ENCODE measurements around the gene NPFF. TPM values are rescaled to one million over a fixed set of nuclear protein-coding genes. Genes with fewer than 3 reads are reported as not detected.

Gene NPFF
- total RNA-seq, 1 donor from 2014 or later = not detected

GRCh38 chr12:53497461-53497860 is 9.8 kb downstream of the NPFF start:
- H3K36me3 ChIP-seq (ENCODE audit: control insufficient read depth, insufficient read depth, low read length) = no peaks in the 10 kb centered on the region
- DNase-seq (ENCODE audit: low read depth) = no peak
- H3K27me3 ChIP-seq (ENCODE audit: control insufficient read depth, insufficient read depth, low read length) = no peaks in the 10 kb centered on the region
- TF ChIP-seq CTCF (IDR thresholded peaks at IDR 0.05; ENCODE audit: insufficient read depth, low read length, poor library complexity, severe bottlenecking) = no peak
- no peak overlapping the region for H3K4me3 ChIP-seq (ENCODE audit: low read depth, low read length)

- no peak for TF ChIP-seq CTCF (IDR thresholded peaks at IDR 0.05; ENCODE audit: insufficient read depth, low read length, poor library complexity, severe bottlenecking)
- H3K36me3 ChIP-seq (ENCODE audit: control insufficient read depth, insufficient read depth, low read length) = no peaks in the 10 kb centered on the region
- no peak for DNase-seq (ENCODE audit: low read depth)
- H3K27me3 ChIP-seq (ENCODE audit: control insufficient read depth, insufficient read depth, low read length) = no peaks in the 10 kb centered on the region
- no peak overlapping the region for H3K4me3 ChIP-seq (ENCODE audit: low read depth, low read length)
Observed at GRCh38 chr12:53496752-53497032, 10.6 kb downstream of the NPFF start.

GRCh38 chr12:53495903-53496751 is 11.2 kb downstream of the NPFF start:
- DNase-seq (ENCODE audit: low read depth) = no peak
- Histone ChIP-seq H3K36me3 (ENCODE audit: control insufficient read depth, insufficient read depth, low read length) (no peaks in the 10 kb centered on the region), H3K4me3 (ENCODE audit: low read depth, low read length) (no peak overlapping the region), H3K27me3 (ENCODE audit: control insufficient read depth, insufficient read depth, low read length) (no peaks in the 10 kb centered on the region)
- no peak for TF ChIP-seq CTCF (IDR thresholded peaks at IDR 0.05; ENCODE audit: insufficient read depth, low read length, poor library complexity, severe bottlenecking)

GRCh38 chr12:53493610-53494391 is 13.5 kb downstream of the NPFF start:
- no peak for DNase-seq (ENCODE audit: low read depth)
- TF ChIP-seq CTCF (IDR thresholded peaks at IDR 0.05; ENCODE audit: insufficient read depth, low read length, poor library complexity, severe bottlenecking) = no peak

GRCh38 chr12:53492830-53493609 is 14.3 kb downstream of the NPFF start:
- Histone ChIP-seq H3K36me3 (ENCODE audit: control insufficient read depth, insufficient read depth, low read length) (no peaks in the 10 kb centered on the region), H3K4me3 (ENCODE audit: low read depth, low read length) (peak overlapping the region; percentile 43), H3K27me3 (ENCODE audit: control insufficient read depth, insufficient read depth, low read length) (no peaks in the 10 kb centered on the region)
- DNase-seq (ENCODE audit: low read depth) = peak; percentile 67
- TF ChIP-seq CTCF (IDR thresholded peaks at IDR 0.05; ENCODE audit: insufficient read depth, low read length, poor library complexity, severe bottlenecking) = no peak

More at GRCh38 chr12:53493610-53494391, 13.5 kb downstream of the NPFF start:
- Histone ChIP-seq H3K36me3 (ENCODE audit: control insufficient read depth, insufficient read depth, low read length) (no peaks in the 10 kb centered on the region), H3K27me3 (ENCODE audit: control insufficient read depth, insufficient read depth, low read length) (no peaks in the 10 kb centered on the region), H3K4me3 (ENCODE audit: low read depth, low read length) (peak overlapping the region; percentile 43)

Data from kidney epithelial cell (primary cell).